HG03196 (cell line): ENCODE results near the gene SUMO1.

Experiments
- ATAC-seq: cut with Tn5 transposase; IDR thresholded peaks from one replicate; pipeline ENCODE4 v1.9.1; 2021; ENCODE audit not compliant: unreplicated experiment

The SUMO1 gene

DNA sequence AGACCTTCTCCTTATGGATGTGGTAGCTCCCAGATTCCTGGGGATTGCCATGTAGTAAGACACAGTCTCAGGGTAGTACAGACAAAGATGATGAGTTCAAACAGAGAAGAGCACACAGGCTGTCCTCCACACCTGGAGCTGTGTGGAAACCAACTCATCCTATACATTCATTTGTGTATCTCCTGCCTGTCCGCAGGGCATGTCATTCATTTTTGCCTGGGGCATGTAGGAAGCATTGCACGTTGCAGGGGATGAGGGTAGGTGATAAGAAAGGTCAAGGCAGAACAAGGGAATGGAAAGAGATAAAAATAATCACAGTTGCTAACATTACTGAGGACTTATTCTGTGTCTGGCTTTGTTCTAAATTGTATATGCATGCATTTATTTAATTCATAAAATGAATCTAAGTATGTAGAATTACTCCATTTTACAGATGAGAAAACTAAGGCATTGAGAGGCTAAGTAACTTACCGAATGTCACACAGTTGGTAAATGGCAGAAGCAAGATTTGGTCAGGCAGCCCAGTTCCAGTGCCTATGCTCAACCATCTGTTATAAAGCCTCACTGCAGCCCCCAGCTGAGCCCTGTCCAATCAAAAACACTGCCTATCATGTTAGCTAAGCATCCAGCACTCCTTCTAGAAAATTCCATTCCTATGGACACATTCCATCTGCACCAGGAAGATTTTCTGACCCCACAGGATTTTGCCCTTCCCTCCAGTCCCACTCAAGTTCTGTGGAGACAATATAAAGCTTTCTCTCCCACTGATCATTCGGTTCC is 81.0 kb downstream of the SUMO1 start:
- no peak for ATAC-seq
